IMR-90 (cell line): ENCODE results near the gene EIF5A. TPM values are rescaled to one million over a fixed set of nuclear protein-coding genes. Genes with fewer than 3 reads are reported as not detected.

Experiments used
- ATAC-seq: fragments of 200-7000 bp; cut with Tn5 transposase; 2 replicates; pipeline ENCODE4 v1.9.1; 2020; ENCODE audit warnings: low read depth, mild to moderate bottlenecking, moderate library complexity
- BruUV-seq: library from RNA; stranded (reverse); fragments of 400-500 nt; replicated peaks from 2 replicates; lab custom pipeline; 2021; lab: Mats Ljungman, UMichigan
- CTCF ChIA-PET: fragments of 300-600 bp; formaldehyde crosslinking; extraction: SDS; loops from one replicate; lab custom pipeline; 2021; ENCODE audit warnings: antibody characterized with exemption; lab: Yijun Ruan, JAX
- POLR2A ChIA-PET: fragments of 300-600 bp; sonication (Branson Sonifier 250); formaldehyde crosslinking; loops from one replicate; lab custom pipeline; 2022; ENCODE audit warnings: antibody characterized with exemption; ENCODE audit not compliant: unreplicated experiment; lab: Charles Lee
- DNase-seq: peaks from one replicate; pipeline ENCODE4 v3.0.0; 2013
- H2AFZ ChIP-seq: replicated peaks from 2 replicates; pipeline ENCODE3; 2013; ENCODE audit warnings: low read length, mild to moderate bottlenecking; ENCODE audit not compliant: poor library complexity
- H2AK5ac ChIP-seq: 2 replicates; pipeline ENCODE4 v1.6.1; 2013; ENCODE audit warnings: low read depth, low read length, inconsistent platforms
- H2AK9ac ChIP-seq: replicated peaks from 2 replicates; pipeline ENCODE3; 2013; ENCODE audit warnings: mild to moderate bottlenecking, low read depth, low read length, moderate library complexity; ENCODE audit not compliant: poor library complexity
- H2BK120ac ChIP-seq: 2 replicates; pipeline ENCODE4 v1.6.1; 2013; ENCODE audit warnings: low read depth, low read length, inconsistent platforms
- H2BK15ac ChIP-seq: 3 replicates; pipeline ENCODE4 v1.6.1; 2013; ENCODE audit warnings: low read depth, low read length, inconsistent platforms
- H2BK20ac ChIP-seq: 2 replicates; pipeline ENCODE4 v1.6.1; 2013; ENCODE audit warnings: low read depth, mild to moderate bottlenecking, inconsistent platforms, low read length, moderate library complexity
- H2BK5ac ChIP-seq: 2 replicates; pipeline ENCODE4 v1.6.1; 2013; ENCODE audit warnings: mild to moderate bottlenecking, low read depth, low read length, inconsistent platforms; ENCODE audit not compliant: poor library complexity, severe bottlenecking
- H3K14ac ChIP-seq: replicated peaks from 2 replicates; pipeline ENCODE4 v1.6.1; 2013; ENCODE audit warnings: low read depth, low read length, inconsistent platforms
- H3K18ac ChIP-seq: 2 replicates; pipeline ENCODE4 v1.6.1; 2013; ENCODE audit warnings: low read depth, low read length, control low read depth
- H3K23ac ChIP-seq: 2 replicates; pipeline ENCODE4 v1.6.1; 2013; ENCODE audit warnings: low read depth, low read length, inconsistent platforms
- H3K27ac ChIP-seq: 2 replicates; pipeline ENCODE4 v1.5.1; 2013; ENCODE audit warnings: mild to moderate bottlenecking, control low read depth, low read length; ENCODE audit not compliant: insufficient read depth
- H3K27me3 ChIP-seq: 2 replicates; pipeline ENCODE4 v1.6.1; 2013; ENCODE audit warnings: low read length; ENCODE audit not compliant: control insufficient read depth, insufficient read depth
- H3K36me3 ChIP-seq: 2 replicates; pipeline ENCODE4 v1.6.1; 2013; ENCODE audit warnings: low read length, mixed read lengths; ENCODE audit not compliant: control insufficient read depth, insufficient read depth
- H3K4ac ChIP-seq: 2 replicates; pipeline ENCODE4 v1.6.1; 2013; ENCODE audit warnings: low read depth, low read length, inconsistent platforms
- H3K4me1 ChIP-seq: 2 replicates; pipeline ENCODE4 v1.6.1; 2013; ENCODE audit warnings: low read length, mixed read lengths; ENCODE audit not compliant: control insufficient read depth, insufficient read depth
- H3K4me2 ChIP-seq: 2 replicates; pipeline ENCODE4 v1.6.1; 2013; ENCODE audit warnings: low read depth, mild to moderate bottlenecking, control low read depth, low read length, moderate library complexity
- H3K4me3 ChIP-seq: 2 replicates; pipeline ENCODE4 v1.5.1; 2013; ENCODE audit warnings: low read depth, mild to moderate bottlenecking, control low read depth, low read length, moderate library complexity; ENCODE audit not compliant: insufficient read depth
- H3K56ac ChIP-seq: 2 replicates; pipeline ENCODE4 v1.6.1; 2013; ENCODE audit warnings: low read length, inconsistent platforms; ENCODE audit not compliant: insufficient read depth; ENCODE audit errors: extremely low read depth
- H3K79me1 ChIP-seq, 2 experiments: 2 replicates each; pipeline ENCODE4 v1.6.1; 2013; ENCODE audit warnings: low read length in 2 of 2, inconsistent platforms in 1 of 2, low read depth in 1 of 2
- H3K9ac ChIP-seq: 2 replicates; pipeline ENCODE4 v1.6.1; 2013; ENCODE audit warnings: low read depth, low read length, control low read depth
- H3K9me1 ChIP-seq: 2 replicates; pipeline ENCODE4 v1.6.1; 2013; ENCODE audit warnings: low read length, inconsistent platforms; ENCODE audit not compliant: insufficient read depth
- H3K9me3 ChIP-seq: 2 replicates; pipeline ENCODE4 v1.6.1; 2013; ENCODE audit warnings: low read length; ENCODE audit not compliant: control insufficient read depth, insufficient read depth
- H4K20me1 ChIP-seq: 2 replicates; pipeline ENCODE4 v1.6.1; 2013; ENCODE audit warnings: low read length, inconsistent platforms; ENCODE audit not compliant: insufficient read depth
- H4K5ac ChIP-seq: 2 replicates; pipeline ENCODE4 v1.6.1; 2013; ENCODE audit warnings: mild to moderate bottlenecking, low read depth, low read length, control low read depth
- H4K8ac ChIP-seq, 2 experiments: 2 replicates each; pipeline ENCODE4 v1.6.1; 2013; ENCODE audit warnings: low read depth in 2 of 2, low read length in 2 of 2, control low read depth in 1 of 2, inconsistent platforms in 1 of 2
- H4K91ac ChIP-seq: 2 replicates; pipeline ENCODE4 v1.6.1; 2013; ENCODE audit warnings: low read depth, low read length, inconsistent platforms; ENCODE audit not compliant: insufficient read depth
- BHLHE40 ChIP-seq: fragments of 150-350 bp; IDR thresholded peaks from 2 replicates; pipeline ENCODE4 v1.6.1; 2016; ENCODE audit warnings: mild to moderate bottlenecking, low read depth, low read length
- CEBPB ChIP-seq: IDR thresholded peaks from 2 replicates; pipeline ENCODE4 v1.6.1; 2012; ENCODE audit warnings: low read depth, low read length, improper control_type of control experiment
- CHD1 ChIP-seq: IDR thresholded peaks from 2 replicates; pipeline ENCODE4 v1.6.1; 2012; ENCODE audit warnings: low read depth, low read length, improper control_type of control experiment
- ELK1 ChIP-seq: fragments of 150-350 bp; IDR thresholded peaks from 2 replicates; pipeline ENCODE4 v1.6.1; 2016; ENCODE audit warnings: low read depth, mild to moderate bottlenecking, low read length, moderate library complexity, borderline replicate concordance
- FOS ChIP-seq: fragments of 150-350 bp; IDR thresholded peaks from 2 replicates; pipeline ENCODE4 v1.6.1; 2016; ENCODE audit warnings: low read depth, low read length
- MAFK ChIP-seq: IDR thresholded peaks from 2 replicates; pipeline ENCODE4 v1.6.1; 2012; ENCODE audit warnings: low read depth, low read length, improper control_type of control experiment
- MAZ ChIP-seq: IDR thresholded peaks from 2 replicates; pipeline ENCODE4 v1.6.1; 2012; ENCODE audit warnings: low read depth, mild to moderate bottlenecking, low read length, improper control_type of control experiment, moderate library complexity, borderline replicate concordance
- MXI1 ChIP-seq: IDR thresholded peaks from 2 replicates; pipeline ENCODE4 v1.6.1; 2012; ENCODE audit warnings: low read depth, mild to moderate bottlenecking, low read length, moderate library complexity, borderline replicate concordance
- NFE2L2 ChIP-seq: fragments of 150-350 bp; IDR thresholded peaks from 2 replicates; pipeline ENCODE4 v1.6.1; 2016; ENCODE audit warnings: low read depth, mild to moderate bottlenecking, low read length
- POLR2A ChIP-seq: IDR thresholded peaks from 2 replicates; pipeline ENCODE4 v1.6.1; 2012; ENCODE audit warnings: mild to moderate bottlenecking, low read depth, low read length
- RAD21 ChIP-seq: IDR thresholded peaks from 2 replicates; pipeline ENCODE4 v1.6.1; 2012; ENCODE audit warnings: low read length, improper control_type of control experiment
- RCOR1 ChIP-seq: IDR thresholded peaks from 2 replicates; pipeline ENCODE4 v1.6.1; 2012; ENCODE audit warnings: mild to moderate bottlenecking, low read length, improper control_type of control experiment; ENCODE audit not compliant: insufficient replicate concordance
- RFX5 ChIP-seq: IDR thresholded peaks from 2 replicates; pipeline ENCODE4 v1.8.0; 2012; ENCODE audit warnings: low read depth, mild to moderate bottlenecking, low read length, moderate library complexity
- SMC3 ChIP-seq: fragments of 150-350 bp; IDR thresholded peaks from 2 replicates; pipeline ENCODE4 v1.6.1; 2016; ENCODE audit warnings: low read depth, mild to moderate bottlenecking, antibody characterized with exemption, low read length, moderate library complexity
- USF2 ChIP-seq: fragments of 150-350 bp; IDR thresholded peaks from 2 replicates; pipeline ENCODE4 v1.6.1; 2017; ENCODE audit warnings: mild to moderate bottlenecking, antibody characterized with exemption, low read length, low read depth
- WGBS, 2 experiments: methylation state at CpG; one replicate each; pipeline versions ENCODE4 v1.1.5 to v1.1.7; 2013; ENCODE audit warnings: missing lambda C conversion rate in 2 of 2; ENCODE audit not compliant: insufficient read length in 1 of 2; ENCODE audit errors: extremely low coverage in 2 of 2; 5-methylcytosine and 5-hydroxymethylcytosine counted together
- dilution Hi-C: fragments of 300-500 bp; cut with HindIII; formaldehyde crosslinking; loops from one replicate; pipeline ENCODE4 v1.14.3; 2018; ENCODE audit warnings: low sequenced_read_pairs; ENCODE audit not compliant: unreplicated experiment
- in situ Hi-C: fragments of 300-500 bp; cut with MboI; formaldehyde crosslinking; loops from 3 replicates; pipeline ENCODE4 v1.14.3; 2019; ENCODE audit warnings: low sequenced_read_pairs, inconsistent platforms, mixed read lengths
- intact Hi-C: fragments of 100-400 bp; cut with micrococcal nuclease; formaldehyde crosslinking; loops from 2 replicates; pipeline ENCODE4 v1.10.0; 2022
- polyA plus RNA-seq, 3 experiments: library from polyadenylated mRNA; depleted of rRNA; stranded (reverse); fragments of >200 nt; gene quantifications; 2 replicates each; pipeline ENCODE4 v1.2.3, GENCODE V29; 2012; ENCODE audit warnings: low replicate concordance in 1 of 3
- total RNA-seq: library from RNA; depleted of rRNA; stranded (reverse); fragments of >200 nt; gene quantifications from 2 replicates; pipeline ENCODE4 v1.2.3, GENCODE V29; 2012
- TF ChIP-seq, protein P1 (sequence below): conservative IDR thresholded peaks from 2 replicates; pipeline ENCODE4 v1.5.1; 2012; ENCODE audit warnings: mild to moderate bottlenecking, low read depth, low read length, improper control_type of control experiment

EIF5A gene
- total and polyA plus RNA-seq, 2 of the 4 experiments (the other 2 are of a cell fraction): 782 to 883 TPM

- no peaks in the 10 kb centered on the region for H3K9me3 ChIP-seq
- H3K4ac ChIP-seq: no peak overlapping the region
- H3K9ac ChIP-seq: no peak overlapping the region
- no peaks in the 10 kb centered on the region for H3K79me1 ChIP-seq
- no peak overlapping the region for H2AFZ ChIP-seq
- DNase-seq (no peak), ATAC-seq (no peak)
- H3K56ac ChIP-seq: no peak overlapping the region
- WGBS, 2 experiments: 60% methylated on average over 1 of the region's 3 CpGs; no CpG with 5 or more reads in 1 of the 2 experiments
- H2AK5ac ChIP-seq: no peak overlapping the region
- no peak overlapping the region for H3K27ac ChIP-seq
- no peak overlapping the region for H2BK20ac ChIP-seq
- ChIA-PET CTCF (no interaction called here), POLR2A (no interaction called here)
- H2BK120ac ChIP-seq: no peak overlapping the region
- no peak overlapping the region for H3K23ac ChIP-seq
- H3K14ac ChIP-seq: no peak overlapping the region
- no peak overlapping the region for H3K18ac ChIP-seq
- H3K36me3 ChIP-seq: no peaks in the 10 kb centered on the region
- H4K8ac ChIP-seq: no peak overlapping the region
- H2BK15ac ChIP-seq: no peak overlapping the region
- no peak overlapping the region for H2BK5ac ChIP-seq
- H3K4me2 ChIP-seq: no peak overlapping the region
- intact Hi-C loops: no loop called here
- in situ Hi-C loops: loop anchor here (5.0 kb wide), 1 partner anchor 58 kb away; no protein-coding TSS in a partner anchor
- TF ChIP-seq MAFK: no peak
- no peak for TF ChIP-seq NFE2L2
- TF ChIP-seq MXI1: no peak
- TF ChIP-seq FOS: no peak
- no peak for TF ChIP-seq RAD21
- TF ChIP-seq ELK1: no peak
- TF ChIP-seq SMC3: no peak
- no peak for TF ChIP-seq CHD1
- TF ChIP-seq USF2: no peak
- no peak for TF ChIP-seq CEBPB
- TF ChIP-seq BHLHE40: no peak
- TF ChIP-seq RFX5: no peak
- TF ChIP-seq RCOR1: no peak
- TF ChIP-seq, protein P1, sequence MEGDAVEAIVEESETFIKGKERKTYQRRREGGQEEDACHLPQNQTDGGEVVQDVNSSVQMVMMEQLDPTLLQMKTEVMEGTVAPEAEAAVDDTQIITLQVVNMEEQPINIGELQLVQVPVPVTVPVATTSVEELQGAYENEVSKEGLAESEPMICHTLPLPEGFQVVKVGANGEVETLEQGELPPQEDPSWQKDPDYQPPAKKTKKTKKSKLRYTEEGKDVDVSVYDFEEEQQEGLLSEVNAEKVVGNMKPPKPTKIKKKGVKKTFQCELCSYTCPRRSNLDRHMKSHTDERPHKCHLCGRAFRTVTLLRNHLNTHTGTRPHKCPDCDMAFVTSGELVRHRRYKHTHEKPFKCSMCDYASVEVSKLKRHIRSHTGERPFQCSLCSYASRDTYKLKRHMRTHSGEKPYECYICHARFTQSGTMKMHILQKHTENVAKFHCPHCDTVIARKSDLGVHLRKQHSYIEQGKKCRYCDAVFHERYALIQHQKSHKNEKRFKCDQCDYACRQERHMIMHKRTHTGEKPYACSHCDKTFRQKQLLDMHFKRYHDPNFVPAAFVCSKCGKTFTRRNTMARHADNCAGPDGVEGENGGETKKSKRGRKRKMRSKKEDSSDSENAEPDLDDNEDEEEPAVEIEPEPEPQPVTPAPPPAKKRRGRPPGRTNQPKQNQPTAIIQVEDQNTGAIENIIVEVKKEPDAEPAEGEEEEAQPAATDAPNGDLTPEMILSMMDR: no peak
- no peak for TF ChIP-seq POLR2A
- no peak for TF ChIP-seq MAZ
- H4K91ac ChIP-seq: no peak overlapping the region
- H3K4me1 ChIP-seq: peaks cover 3% of the 10 kb centered on the region; the same call in 1 of the 2 replicates
- no peak overlapping the region for H4K5ac ChIP-seq
- H3K9me1 ChIP-seq: no peaks in the 10 kb centered on the region
- H2AK9ac ChIP-seq: no peak overlapping the region
- dilution Hi-C loops: no loop called here
- no peak overlapping the region for H3K4me3 ChIP-seq
- BruUV-seq: no TSS peak
- H3K27me3 ChIP-seq: peaks cover 11% of the 10 kb centered on the region
- H4K20me1 ChIP-seq: no peaks in the 10 kb centered on the region
Measured at GRCh38 chr17:7334938-7335538, 27.6 kb downstream of the EIF5A start.
